ENCODE measurements around the gene RABGAP1L.
"Not testable (repeated sequence)": the region's sequence is repeated elsewhere in the genome, so short reads cannot be mapped to it uniquely, and the experiment has no call there.

Gene RABGAP1L

DNA sequence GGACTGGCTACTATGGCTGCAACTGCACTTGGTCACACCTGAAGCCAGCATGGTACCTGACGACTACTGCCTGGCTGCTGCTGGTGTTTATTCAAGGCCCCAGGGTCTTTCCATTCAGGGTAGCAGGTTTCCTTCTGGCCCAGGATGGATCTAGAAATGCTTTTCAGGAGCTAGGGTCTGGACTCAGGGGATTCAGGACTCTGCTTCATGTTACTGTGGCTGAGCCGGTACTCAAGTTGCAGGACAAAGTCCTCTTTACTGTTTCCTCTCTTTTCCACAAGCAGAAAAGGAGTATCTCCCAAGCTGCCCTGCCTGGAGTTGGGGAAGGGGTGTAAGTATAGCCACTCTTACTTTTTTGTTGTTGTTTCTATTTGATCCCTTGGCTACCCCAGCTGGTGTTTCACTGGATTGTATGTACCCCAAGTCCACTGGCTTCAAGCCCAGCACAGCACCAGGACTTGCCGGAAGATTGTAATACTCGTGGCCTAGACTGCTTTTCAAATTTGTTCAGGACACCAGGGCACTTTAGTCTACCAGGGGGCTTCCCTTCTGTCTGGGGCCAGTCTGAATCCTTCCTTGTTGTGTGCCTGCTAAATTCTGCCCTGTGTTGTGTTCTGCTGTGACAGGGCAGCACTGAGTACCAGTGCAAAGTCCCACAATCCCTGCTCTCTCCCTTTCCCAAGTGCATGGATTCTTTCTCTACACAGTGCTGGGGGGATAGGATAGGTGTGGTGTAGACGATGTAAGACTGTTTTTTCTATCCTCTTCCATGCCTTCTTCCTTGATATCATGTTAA, 536.9 kb downstream of the RABGAP1L start:
- DNase-seq (ENCODE audit: insufficient read length, low spot score) (no peak), FAIRE-seq (no peak)

DNA sequence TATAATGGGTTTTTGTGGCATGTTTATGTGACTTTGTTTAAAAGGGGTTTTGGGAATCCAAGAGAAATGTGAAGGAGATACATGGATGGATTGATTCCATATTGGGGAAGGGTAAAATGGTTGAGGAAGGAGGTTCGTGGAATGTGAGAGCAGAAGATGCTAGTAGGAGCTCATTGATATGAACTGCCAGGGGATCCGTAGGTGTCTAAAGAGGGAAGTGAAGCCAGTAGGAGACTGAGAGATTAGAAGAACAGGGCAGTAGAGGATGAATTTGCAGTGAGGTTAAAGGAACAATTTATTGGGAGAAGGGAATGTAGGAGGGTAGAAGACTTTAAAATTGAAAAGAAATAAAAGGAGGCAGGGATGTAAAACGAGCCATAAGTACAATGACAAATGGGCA, 541.0 kb downstream of the RABGAP1L start:
- FAIRE-seq (no peak), DNase-seq (ENCODE audit: insufficient read length, low spot score) (no peak)

DNA sequence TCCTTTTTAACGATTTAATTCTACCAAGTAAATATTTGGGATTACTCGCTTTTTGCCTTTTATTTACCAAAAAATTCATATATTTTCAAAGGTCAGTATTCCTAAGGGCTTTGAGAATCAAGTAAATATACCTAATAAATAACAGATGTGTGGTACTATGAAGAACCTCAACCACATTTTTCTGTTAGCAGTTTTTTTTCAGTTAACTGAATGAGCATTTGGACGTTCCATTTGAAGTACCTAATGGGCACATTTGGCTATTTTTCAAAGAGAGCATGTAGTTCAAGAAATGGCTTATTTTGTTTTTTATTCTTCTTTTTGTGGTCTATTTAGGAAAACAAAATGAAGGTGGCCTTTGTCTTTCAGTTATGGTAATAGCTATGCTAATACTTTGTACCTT, 541.5 kb downstream of the RABGAP1L start:
- no peak for DNase-seq (ENCODE audit: insufficient read length, low spot score)
- FAIRE-seq = no peak

DNA sequence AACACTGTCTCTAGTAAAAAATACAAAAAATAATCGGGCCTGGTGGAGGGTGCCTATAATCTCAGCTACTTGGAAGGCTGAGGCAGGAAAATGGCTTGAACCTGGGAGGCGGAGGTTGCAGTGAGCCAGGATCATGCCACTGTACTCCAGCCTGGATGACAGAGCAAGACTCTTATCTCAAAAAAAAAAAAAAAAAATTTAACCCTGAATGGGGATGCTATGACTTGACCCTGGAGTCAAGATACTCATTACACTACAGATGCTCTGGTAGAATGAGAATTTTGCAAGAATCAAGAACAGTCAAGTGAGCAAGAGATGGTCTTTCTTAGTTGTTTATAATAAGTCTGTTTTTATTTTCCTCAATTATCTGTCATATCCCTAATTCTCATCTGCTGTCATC, 542.2 kb downstream of the RABGAP1L start:
- FAIRE-seq = no peak
- DNase-seq (ENCODE audit: insufficient read length, low spot score) = no peak

DNA sequence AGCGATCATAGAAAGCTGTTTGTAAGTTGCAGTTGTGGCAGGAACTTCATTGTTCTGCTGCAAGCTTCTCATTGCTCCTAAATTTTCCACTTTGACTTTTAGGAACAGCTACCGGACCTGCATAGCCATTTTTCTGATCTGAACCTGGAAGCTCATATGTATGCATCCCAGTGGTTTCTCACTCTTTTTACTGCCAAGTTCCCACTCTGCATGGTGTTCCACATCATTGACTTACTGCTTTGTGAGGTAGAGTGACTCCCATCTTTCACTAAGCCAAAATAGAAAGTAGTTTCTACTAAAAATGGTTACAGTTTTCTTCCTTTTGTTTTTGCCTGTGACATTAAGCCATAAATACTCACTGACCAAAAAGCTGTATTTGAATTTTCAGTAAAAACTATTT, 542.7 kb downstream of the RABGAP1L start:
- DNase-seq (ENCODE audit: insufficient read length, low spot score) (no peak), FAIRE-seq (no peak)

DNA sequence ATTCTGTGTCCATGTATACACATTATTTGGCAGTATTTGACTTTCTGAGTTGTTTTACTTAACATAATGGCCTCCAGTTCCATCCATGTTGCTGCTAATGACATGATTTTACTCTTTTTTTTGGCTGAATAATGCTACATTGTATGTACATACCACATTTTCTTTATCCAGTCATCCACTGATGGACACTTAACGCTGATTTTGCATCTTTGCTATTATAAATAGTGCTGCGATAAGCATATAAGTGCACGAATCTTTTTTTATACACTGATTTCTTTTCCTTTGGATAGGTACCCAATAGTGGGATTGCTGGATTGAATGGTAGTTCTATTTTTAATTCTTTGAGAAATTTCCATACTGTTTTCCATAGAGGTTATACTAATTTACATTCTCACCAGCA, 544.0 kb downstream of the RABGAP1L start:
- DNase-seq (ENCODE audit: insufficient read length, low spot score) (no peak), FAIRE-seq (no peak)

DNA sequence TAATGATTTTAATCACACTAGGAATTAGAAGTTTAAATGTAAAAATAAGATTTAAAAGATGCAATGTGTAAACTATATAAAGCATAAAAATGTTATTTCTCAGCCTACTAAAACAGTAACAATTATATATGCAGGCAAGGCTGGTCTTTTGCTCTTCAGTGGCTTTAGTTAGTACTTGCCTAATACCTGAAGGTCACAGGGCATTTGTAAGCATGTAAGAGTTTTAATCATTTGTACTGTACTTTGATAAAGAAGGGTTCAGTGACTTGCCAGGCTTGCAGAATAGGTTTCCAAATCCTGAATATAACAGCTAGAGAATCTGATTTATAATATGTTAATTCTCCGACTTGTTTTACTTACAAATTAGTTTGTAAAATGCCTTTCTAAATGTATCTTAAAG, 545.0 kb downstream of the RABGAP1L start:
- FAIRE-seq = no peak
- no peak for DNase-seq (ENCODE audit: insufficient read length, low spot score)

DNA sequence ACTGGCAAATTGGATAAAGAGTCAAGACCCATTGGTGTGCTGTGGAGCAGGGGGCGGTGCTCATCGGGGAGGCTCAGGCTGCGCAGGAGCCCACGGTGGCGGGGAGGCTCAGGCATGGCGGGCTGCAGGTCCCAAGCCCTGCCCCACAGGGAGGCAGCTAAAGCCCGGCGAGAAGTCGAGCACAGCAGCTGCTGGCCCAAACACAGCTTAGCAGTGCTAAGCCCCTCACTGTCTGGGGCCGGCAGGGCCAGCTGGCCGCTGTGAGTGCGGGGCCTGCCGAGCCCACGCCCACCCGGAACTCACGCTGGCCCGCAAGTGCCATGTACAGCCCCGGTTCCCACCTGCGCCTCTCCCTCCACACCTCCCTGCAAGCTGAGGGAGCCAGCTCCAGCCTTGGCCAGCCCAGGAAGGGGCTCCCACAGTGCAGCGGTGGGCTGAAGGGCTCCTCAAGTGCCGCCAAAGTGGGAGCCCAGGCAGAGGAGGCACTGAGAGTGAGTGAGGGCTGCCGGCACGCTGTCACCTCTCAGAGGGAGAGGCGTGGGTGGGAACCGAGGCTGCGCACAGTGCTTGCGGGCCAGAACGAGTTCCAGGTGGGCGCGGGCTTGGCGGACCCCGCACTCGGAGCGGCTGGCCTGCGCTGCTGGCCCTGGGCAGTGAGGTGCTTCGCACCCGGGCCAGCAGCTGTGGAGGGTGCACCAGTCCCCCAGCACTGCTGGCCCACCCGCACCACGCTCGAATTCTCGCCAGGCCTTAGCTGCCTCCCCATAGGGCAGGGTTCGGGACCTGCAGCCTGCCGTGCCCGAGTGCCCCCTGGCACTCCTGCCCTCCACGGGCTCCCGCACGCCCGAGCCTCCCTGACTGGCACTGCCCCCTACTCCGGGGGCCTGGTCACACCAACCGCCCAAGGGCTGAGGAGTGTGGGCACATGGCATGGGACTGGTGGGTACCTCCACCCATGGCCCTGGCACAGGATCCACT, 551.8 kb downstream of the RABGAP1L start:
- FAIRE-seq = no peak
- DNase-seq (ENCODE audit: insufficient read length, low spot score) = no peak

DNA sequence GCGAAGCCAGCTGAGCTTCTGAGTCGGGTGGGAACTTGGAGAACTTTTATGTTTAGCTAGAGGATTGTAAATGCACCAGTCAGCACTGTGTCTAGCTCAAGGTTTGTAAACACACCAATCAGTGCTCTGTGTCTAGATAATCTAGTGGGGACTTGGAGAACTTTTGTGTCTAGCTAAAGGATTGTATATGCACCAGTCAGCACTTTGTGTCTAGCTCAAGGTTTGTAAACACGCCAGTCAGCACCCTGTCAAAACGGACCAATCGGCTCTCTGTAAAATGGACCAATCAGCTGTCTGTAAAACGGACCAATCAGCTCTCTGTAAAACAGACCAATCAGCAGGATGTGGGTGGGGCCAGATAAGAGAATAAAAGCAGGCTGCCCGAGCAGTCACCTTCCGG, 552.5 kb downstream of the RABGAP1L start:
- not testable (repeated sequence) for DNase-seq (ENCODE audit: insufficient read length, low spot score); FAIRE-seq

DNA sequence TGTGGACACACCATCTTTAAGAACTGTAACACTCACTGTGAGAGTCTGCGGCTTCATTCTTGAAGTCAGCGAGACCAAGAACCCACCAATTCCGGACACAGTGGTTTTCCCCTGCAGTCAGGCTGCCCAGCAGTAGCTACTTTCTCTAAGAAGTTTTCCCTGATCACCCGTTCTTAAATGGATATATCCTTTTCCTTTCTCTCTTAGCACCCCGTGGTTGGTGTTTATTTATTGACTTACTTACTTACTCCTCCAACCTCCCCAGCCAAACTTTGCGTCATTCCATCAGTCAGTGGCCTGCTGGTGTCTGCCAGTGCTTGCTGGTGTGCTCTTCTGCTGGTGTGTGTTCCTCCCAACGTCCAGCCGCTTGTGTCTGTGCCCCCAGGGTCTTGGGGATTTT, 553.2 kb downstream of the RABGAP1L start:
- FAIRE-seq = no peak
- DNase-seq (ENCODE audit: insufficient read length, low spot score) = no peak

DNA sequence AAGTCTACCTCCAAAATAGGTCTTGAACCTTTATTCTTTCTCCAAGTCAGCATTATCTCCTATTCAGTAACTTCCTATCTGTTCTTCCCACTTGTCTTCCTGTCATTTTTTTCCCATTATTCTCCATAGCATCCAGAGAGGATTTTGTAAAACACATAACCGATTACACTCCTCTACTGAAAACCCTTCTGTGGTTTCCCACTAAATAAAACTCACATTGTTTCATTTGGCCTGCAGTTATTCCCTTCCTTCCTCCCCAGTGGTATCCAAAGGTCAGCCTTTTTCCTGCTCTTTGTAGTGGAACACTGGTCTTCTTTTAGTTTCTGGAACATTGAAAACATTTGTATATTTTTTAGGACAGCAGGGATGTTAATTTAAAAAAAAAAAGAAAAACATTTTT, 554.5 kb downstream of the RABGAP1L start:
- no peak for DNase-seq (ENCODE audit: insufficient read length, low spot score)
- no peak for FAIRE-seq

DNA sequence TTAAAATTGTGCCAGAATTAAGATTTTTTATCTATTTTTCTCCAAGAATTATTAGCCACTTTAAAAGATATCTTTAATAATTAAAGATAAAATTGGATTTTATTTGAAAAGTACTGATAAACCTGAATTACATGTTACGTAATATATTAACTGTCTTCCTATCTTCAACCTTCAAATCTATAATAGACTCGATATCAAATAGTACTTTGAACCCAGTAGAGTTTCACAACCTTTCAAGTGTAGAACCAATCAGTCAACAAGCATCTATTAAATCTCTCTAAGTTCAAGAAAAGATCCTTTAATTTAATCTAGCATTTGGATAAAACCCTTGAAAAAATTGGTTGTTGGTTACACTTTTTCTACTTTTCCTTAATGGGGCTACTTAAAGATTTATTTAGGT, 559.9 kb downstream of the RABGAP1L start:
- FAIRE-seq = no peak

DNA sequence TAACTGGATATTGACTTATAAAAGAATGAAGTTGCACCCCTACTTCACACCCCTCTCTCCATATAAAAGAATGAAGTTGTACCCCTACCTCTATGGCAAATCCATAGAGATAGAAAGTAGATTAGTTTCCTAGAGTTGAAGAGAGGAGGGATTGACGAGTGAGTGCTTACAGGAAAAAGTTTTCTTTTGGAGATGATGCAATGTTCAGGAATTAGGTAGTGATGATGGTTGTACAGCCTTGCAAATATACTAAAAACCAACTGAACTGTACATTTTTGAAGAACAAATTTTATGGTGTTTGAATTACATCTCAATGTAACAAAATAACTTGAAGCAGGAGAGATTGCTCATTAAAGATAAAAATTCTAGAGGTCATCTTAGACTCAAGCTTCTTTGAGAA, 561.3 kb downstream of the RABGAP1L start:
- FAIRE-seq = no peak
- DNase-seq (ENCODE audit: insufficient read length, low spot score) = no peak

More for the DNA sequence above, 559.9 kb downstream of the RABGAP1L start:
- no peak for DNase-seq (ENCODE audit: insufficient read length, low spot score)

DNA sequence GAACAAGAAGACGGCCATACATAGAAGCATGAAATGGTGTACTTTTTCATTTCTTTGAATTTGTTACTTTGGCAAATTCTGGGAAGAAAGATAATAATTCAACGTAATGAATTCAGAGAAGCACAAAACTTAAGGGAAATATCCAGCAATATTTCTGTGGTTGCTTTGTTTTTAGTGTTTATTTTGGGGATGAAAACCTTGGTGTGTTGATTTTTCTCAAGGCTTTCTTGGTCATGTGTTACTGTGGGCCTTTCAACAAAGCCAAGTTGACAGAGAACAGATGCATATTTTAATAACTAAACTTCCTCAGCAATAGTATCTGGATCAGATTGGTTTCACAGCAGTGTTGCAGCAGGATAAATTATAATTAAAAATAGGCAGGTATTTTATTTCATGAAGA, 561.9 kb downstream of the RABGAP1L start:
- DNase-seq (ENCODE audit: insufficient read length, low spot score) (no peak), FAIRE-seq (no peak)

DNA sequence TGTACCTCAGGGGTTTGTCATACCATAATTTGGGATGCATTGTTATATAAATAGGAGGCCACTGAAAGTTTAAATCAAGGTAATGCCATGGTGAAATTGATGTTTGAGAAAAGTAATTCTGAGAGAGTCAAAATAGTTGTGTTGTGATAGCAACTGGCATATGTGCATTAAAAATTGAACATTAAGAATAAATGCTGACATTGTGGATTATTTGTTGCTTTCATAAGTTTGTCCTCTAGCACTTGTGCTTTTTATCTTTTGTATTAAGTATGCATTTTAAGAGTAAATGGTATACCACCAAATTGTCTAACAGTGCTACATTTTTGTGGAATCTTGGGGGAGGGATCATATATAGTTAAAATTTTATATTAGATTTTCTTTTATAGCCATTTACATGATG, 564.5 kb downstream of the RABGAP1L start:
- DNase-seq (ENCODE audit: insufficient read length, low spot score) (no peak), FAIRE-seq (no peak)

DNA sequence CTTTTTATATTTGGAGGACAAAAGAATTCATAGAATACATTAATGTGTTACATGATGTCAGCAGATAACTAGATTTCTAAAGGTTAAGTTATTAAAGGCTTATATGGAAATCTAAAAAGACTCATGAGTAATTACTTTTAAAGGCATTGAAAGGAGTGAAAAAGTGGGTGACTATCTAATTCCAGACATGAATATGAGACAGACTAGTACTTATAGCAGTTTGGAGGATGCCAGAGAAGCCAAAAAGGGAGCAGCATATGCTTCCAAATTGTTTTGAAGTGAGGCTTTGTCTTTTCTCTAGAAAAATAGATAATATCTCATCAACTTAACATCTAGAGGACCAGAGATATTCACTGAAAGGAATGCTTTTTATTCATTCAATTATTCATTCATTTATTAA, 564.9 kb downstream of the RABGAP1L start:
- FAIRE-seq = no peak
- DNase-seq (ENCODE audit: insufficient read length, low spot score) = no peak

DNA sequence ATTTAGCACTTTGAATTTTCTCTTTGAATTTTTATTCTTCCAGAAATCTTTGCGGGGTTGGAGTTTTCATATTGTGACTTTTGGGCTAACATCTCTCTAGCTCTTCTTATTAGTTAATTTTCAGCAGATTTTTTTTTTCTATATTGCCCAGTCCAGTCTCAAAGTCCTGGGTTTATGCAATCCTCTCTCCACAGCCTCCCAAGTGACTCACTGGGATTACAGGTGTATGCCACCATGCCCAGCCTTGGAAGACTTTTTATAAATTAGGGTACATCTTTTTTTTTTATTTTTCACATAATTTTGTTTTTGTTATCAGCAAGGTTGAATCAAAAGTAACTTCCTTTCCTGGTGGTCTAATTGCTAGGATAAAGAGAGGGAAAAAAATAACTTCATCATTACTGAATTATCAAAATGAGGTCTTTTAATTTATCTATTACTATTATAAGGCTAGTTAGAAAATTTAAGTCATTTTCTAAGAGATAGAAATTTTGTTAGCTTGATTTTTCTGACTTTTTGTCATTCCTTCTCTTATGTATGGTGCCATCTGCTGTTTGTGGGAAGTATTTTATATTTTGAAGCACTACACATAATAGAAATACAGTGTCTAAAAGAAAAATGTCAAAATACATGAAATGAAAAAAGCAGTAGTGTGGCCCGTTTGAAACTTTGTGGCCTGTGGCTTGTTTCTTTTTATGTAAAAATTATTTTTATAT, 567.0 kb downstream of the RABGAP1L start:
- DNase-seq (ENCODE audit: insufficient read length, low spot score) (no peak), FAIRE-seq (no peak)

DNA sequence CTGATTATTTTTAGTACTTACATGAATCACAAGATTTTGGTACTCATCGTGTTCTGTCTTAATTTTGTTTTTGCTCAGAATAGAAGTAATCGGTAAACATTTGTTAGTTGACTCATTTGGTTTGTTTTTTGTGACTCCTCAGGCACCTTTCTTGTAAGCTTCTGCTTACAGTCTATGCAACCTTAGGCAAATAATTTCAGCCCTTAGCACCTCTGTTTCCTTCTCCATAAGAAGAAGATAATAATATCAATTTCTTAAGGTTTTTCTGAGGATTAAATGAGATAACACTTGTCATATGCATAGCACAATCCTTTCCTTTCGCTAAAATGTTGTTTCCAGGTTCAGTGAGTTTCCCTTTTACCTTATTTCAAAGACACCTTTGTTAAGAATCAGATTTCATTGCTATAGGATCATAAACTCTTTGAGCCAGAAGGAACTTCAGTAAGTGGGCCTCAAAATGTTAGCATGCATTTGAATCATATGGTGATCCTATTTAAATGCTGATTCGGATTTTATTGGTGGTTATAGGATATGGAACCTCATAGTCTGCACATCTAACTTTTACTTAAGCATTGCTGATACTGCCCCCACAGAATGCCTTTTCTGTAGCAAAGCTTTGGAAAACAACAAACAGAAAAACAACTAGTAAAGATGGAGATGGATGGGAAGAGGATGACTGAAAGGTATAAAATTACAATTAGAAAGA, 567.7 kb downstream of the RABGAP1L start:
- FAIRE-seq (no peak), DNase-seq (ENCODE audit: insufficient read length, low spot score) (no peak)

DNA sequence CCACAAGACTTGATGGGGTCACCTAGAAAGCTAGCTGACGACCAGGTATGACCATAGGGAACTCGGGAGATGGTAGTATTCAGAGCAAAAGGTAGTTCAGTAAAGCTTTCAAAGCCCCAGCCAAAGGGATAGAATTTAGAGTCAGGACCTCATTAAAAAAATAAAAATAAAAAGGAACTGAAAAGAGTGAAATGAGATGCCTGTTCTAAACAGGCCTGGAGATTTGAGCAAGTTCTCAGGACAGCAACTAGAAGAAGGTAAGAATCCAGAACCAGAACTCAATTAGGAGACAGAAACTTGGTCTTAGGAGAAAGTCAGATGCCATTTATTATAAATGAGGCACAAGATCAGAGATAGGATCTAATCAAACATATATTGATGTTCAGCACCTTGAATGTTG, 575.0 kb downstream of the RABGAP1L start:
- no peak for FAIRE-seq

DNA sequence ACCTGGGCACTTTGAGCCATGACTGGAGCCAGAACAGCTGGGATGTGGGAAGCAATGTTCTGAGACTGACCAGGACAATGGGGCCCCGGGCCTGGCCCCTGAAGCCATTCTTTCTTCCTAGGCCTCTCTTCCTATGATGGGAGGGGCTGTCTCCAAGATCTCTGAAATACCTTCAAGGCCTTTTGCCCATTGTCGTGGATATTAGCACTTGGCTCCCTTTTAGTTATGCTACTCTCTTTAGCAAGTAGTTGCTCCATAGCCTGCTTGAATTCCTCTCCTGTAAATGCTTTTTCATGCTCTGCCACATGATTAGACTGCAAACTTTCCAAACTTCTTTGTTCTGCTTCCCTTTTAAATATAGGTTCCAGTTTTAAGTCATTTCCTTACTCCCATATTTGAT, 577.5 kb downstream of the RABGAP1L start:
- FAIRE-seq (no peak), DNase-seq (ENCODE audit: insufficient read length, low spot score) (no peak)

More for the DNA sequence above, 575.0 kb downstream of the RABGAP1L start:
- no peak for DNase-seq (ENCODE audit: insufficient read length, low spot score)

All from HTR-8/SVneo (cell line).